Measurements from ENCODE around the gene GPLD1.
"Not testable (repeated sequence)": the region's sequence is repeated elsewhere in the genome, so short reads cannot be mapped to it uniquely, and the experiment has no call there.

The GPLD1 gene

GRCh38 chr6:24517659-24518543 is 28.5 kb upstream of the GPLD1 start:
- Histone ChIP-seq H3K9ac (ENCODE audit: low read length) (no peak overlapping the region), H3K4me3 (ENCODE audit: low read length) (no peak overlapping the region), H3K4me1 (ENCODE audit: control insufficient read depth, insufficient read depth, low read length) (no peaks in the 10 kb centered on the region), H3K9me3 (ENCODE audit: control insufficient read depth, low read length) (no peaks in the 10 kb centered on the region), H3K36me3 (ENCODE audit: control insufficient read depth, insufficient read depth, low read length) (no peaks in the 10 kb centered on the region), H3K27me3 (ENCODE audit: control insufficient read depth, insufficient read depth, low read length) (no peaks in the 10 kb centered on the region)

- Histone ChIP-seq H3K9me3 (ENCODE audit: control insufficient read depth, low read length) (no peaks in the 10 kb centered on the region), H3K27me3 (ENCODE audit: control insufficient read depth, insufficient read depth, low read length) (no peaks in the 10 kb centered on the region), H3K4me1 (ENCODE audit: control insufficient read depth, insufficient read depth, low read length) (no peaks in the 10 kb centered on the region), H3K36me3 (ENCODE audit: control insufficient read depth, insufficient read depth, low read length) (no peaks in the 10 kb centered on the region), H3K4me3 (ENCODE audit: low read length) (no peak overlapping the region), H3K9ac (ENCODE audit: low read length) (no peak overlapping the region)
Observed at GRCh38 chr6:24513602-24514001, 24.2 kb upstream of the GPLD1 start.

GRCh38 chr6:24511976-24512375 is 22.6 kb upstream of the GPLD1 start:
- not testable (repeated sequence) for H3K4me1 ChIP-seq (ENCODE audit: control insufficient read depth, insufficient read depth, low read length); H3K27me3 ChIP-seq (ENCODE audit: control insufficient read depth, insufficient read depth, low read length); H3K9ac ChIP-seq (ENCODE audit: low read length); H3K36me3 ChIP-seq (ENCODE audit: control insufficient read depth, insufficient read depth, low read length); H3K4me3 ChIP-seq (ENCODE audit: low read length); H3K9me3 ChIP-seq (ENCODE audit: control insufficient read depth, low read length)

- Histone ChIP-seq H3K9me3 (ENCODE audit: control insufficient read depth, low read length) (no peaks in the 10 kb centered on the region), H3K27me3 (ENCODE audit: control insufficient read depth, insufficient read depth, low read length) (no peaks in the 10 kb centered on the region), H3K36me3 (ENCODE audit: control insufficient read depth, insufficient read depth, low read length) (no peaks in the 10 kb centered on the region), H3K4me3 (ENCODE audit: low read length) (no peak overlapping the region), H3K9ac (ENCODE audit: low read length) (no peak overlapping the region), H3K4me1 (ENCODE audit: control insufficient read depth, insufficient read depth, low read length) (no peaks in the 10 kb centered on the region)
Observed at GRCh38 chr6:24506814-24507520, 17.6 kb upstream of the GPLD1 start.

GRCh38 chr6:24504649-24505586 is 15.5 kb upstream of the GPLD1 start:
- no peaks in the 10 kb centered on the region for H3K9me3 ChIP-seq (ENCODE audit: control insufficient read depth, low read length)
- no peaks in the 10 kb centered on the region for H3K36me3 ChIP-seq (ENCODE audit: control insufficient read depth, insufficient read depth, low read length)
- no peaks in the 10 kb centered on the region for H3K4me1 ChIP-seq (ENCODE audit: control insufficient read depth, insufficient read depth, low read length)
- H3K4me3 ChIP-seq (ENCODE audit: low read length): no peak overlapping the region
- no peaks in the 10 kb centered on the region for H3K27me3 ChIP-seq (ENCODE audit: control insufficient read depth, insufficient read depth, low read length)
- no peak overlapping the region for H3K9ac ChIP-seq (ENCODE audit: low read length)

GRCh38 chr6:24504287-24504648 is 14.9 kb upstream of the GPLD1 start:
- Histone ChIP-seq H3K27me3 (ENCODE audit: control insufficient read depth, insufficient read depth, low read length) (no peaks in the 10 kb centered on the region), H3K4me3 (ENCODE audit: low read length) (no peak overlapping the region), H3K36me3 (ENCODE audit: control insufficient read depth, insufficient read depth, low read length) (no peaks in the 10 kb centered on the region), H3K9ac (ENCODE audit: low read length) (no peak overlapping the region), H3K4me1 (ENCODE audit: control insufficient read depth, insufficient read depth, low read length) (no peaks in the 10 kb centered on the region), H3K9me3 (ENCODE audit: control insufficient read depth, low read length) (no peaks in the 10 kb centered on the region)

- no peaks in the 10 kb centered on the region for H3K36me3 ChIP-seq (ENCODE audit: control insufficient read depth, insufficient read depth, low read length)
- no peaks in the 10 kb centered on the region for H3K4me1 ChIP-seq (ENCODE audit: control insufficient read depth, insufficient read depth, low read length)
- H3K4me3 ChIP-seq (ENCODE audit: low read length): no peak overlapping the region
- no peaks in the 10 kb centered on the region for H3K9me3 ChIP-seq (ENCODE audit: control insufficient read depth, low read length)
- no peaks in the 10 kb centered on the region for H3K27me3 ChIP-seq (ENCODE audit: control insufficient read depth, insufficient read depth, low read length)
- H3K9ac ChIP-seq (ENCODE audit: low read length): no peak overlapping the region
Observed at GRCh38 chr6:24501914-24502313, 12.5 kb upstream of the GPLD1 start.

GRCh38 chr6:24501374-24501773 is 12.0 kb upstream of the GPLD1 start:
- H3K27me3 ChIP-seq (ENCODE audit: control insufficient read depth, insufficient read depth, low read length): no peaks in the 10 kb centered on the region
- H3K4me3 ChIP-seq (ENCODE audit: low read length): no peak overlapping the region
- H3K36me3 ChIP-seq (ENCODE audit: control insufficient read depth, insufficient read depth, low read length): no peaks in the 10 kb centered on the region
- H3K9ac ChIP-seq (ENCODE audit: low read length): no peak overlapping the region
- no peaks in the 10 kb centered on the region for H3K4me1 ChIP-seq (ENCODE audit: control insufficient read depth, insufficient read depth, low read length)
- H3K9me3 ChIP-seq (ENCODE audit: control insufficient read depth, low read length): no peaks in the 10 kb centered on the region

- Histone ChIP-seq H3K9ac (ENCODE audit: low read length) (no peak overlapping the region), H3K4me3 (ENCODE audit: low read length) (no peak overlapping the region), H3K27me3 (ENCODE audit: control insufficient read depth, insufficient read depth, low read length) (no peaks in the 10 kb centered on the region), H3K4me1 (ENCODE audit: control insufficient read depth, insufficient read depth, low read length) (peaks cover 2% of the 10 kb centered on the region), H3K9me3 (ENCODE audit: control insufficient read depth, low read length) (no peaks in the 10 kb centered on the region), H3K36me3 (ENCODE audit: control insufficient read depth, insufficient read depth, low read length) (no peaks in the 10 kb centered on the region)
Observed at GRCh38 chr6:24500683-24501082, 11.3 kb upstream of the GPLD1 start.

- no peaks in the 10 kb centered on the region for H3K27me3 ChIP-seq (ENCODE audit: control insufficient read depth, insufficient read depth, low read length)
- no peak overlapping the region for H3K9ac ChIP-seq (ENCODE audit: low read length)
- H3K4me1 ChIP-seq (ENCODE audit: control insufficient read depth, insufficient read depth, low read length): peaks cover 10% of the 10 kb centered on the region
- H3K4me3 ChIP-seq (ENCODE audit: low read length): no peak overlapping the region
- H3K36me3 ChIP-seq (ENCODE audit: control insufficient read depth, insufficient read depth, low read length): no peaks in the 10 kb centered on the region
- H3K9me3 ChIP-seq (ENCODE audit: control insufficient read depth, low read length): no peaks in the 10 kb centered on the region
Observed at GRCh38 chr6:24497254-24497970, 8.0 kb upstream of the GPLD1 start.

All from mucosa of stomach (tissue), 1 donor.